K562 (cell line): ENCODE results near the gene SLC7A6. TPM values are rescaled to one million over a fixed set of nuclear protein-coding genes. Genes with fewer than 3 reads are reported as not detected.

Source experiments
- NCOA2 ChIP-seq, 2 experiments: fragments of 450-650 bp; IDR thresholded peaks; 2 replicates each; pipeline ENCODE4 v1.6.1; 2018; ENCODE audit warnings: mild to moderate bottlenecking in 2 of 2, moderate library complexity in 1 of 2; ENCODE audit not compliant: partially characterized antibody in 2 of 2
- RAD21 ChIP-seq, 2 experiments: fragments of 250-450 bp in 1 of 2; fragments of 450-650 bp in 1 of 2; sonication (Bioruptor Pico) in 1 of 2; formaldehyde crosslinking in 1 of 2; IDR thresholded peaks in 1 of 2; conservative IDR thresholded peaks in 1 of 2; 2 replicates each; pipeline versions ENCODE4 v1.4.0 to v1.8.0; 2020 to 2022; ENCODE audit warnings: mild to moderate bottlenecking in 2 of 2, moderate library complexity in 1 of 2
- RBM14 ChIP-seq: fragments of 200-400 bp; formaldehyde crosslinking; IDR thresholded peaks from 2 replicates; pipeline ENCODE4 v1.6.1; 2018; ENCODE audit warnings: low read depth, mild to moderate bottlenecking, low read length, moderate library complexity, borderline replicate concordance; ENCODE audit not compliant: insufficient read depth
- ZNF146 ChIP-seq: IDR thresholded peaks from one replicate; pipeline ENCODE4 v1.6.1; 2018; ENCODE audit warnings: missing compliant biosample characterization; ENCODE audit not compliant: unreplicated experiment
- polyA plus RNA-seq, 8 experiments: library from polyadenylated mRNA; depleted of rRNA in 4 of 8; stranded (reverse) in 5 of 8; unstranded in 3 of 8; fragments of >200 nt; fragmentation: Nextera tagmentation in 2 of 8; fragmentation: Illumina TruSeq in 1 of 8; extraction: Ambion mirVana in 2 of 8; extraction: Trizol in 1 of 8; gene quantifications; 2 replicates each; pipeline versions ENCODE4 v1.2.1 to v1.2.3, GENCODE V29; 2011 to 2014; ENCODE audit warnings: inconsistent platforms in 1 of 8, missing spikeins in 1 of 8
- total RNA-seq, 7 experiments: library from RNA; depleted of rRNA in 6 of 7; stranded (reverse); fragments of >200 nt in 6 of 7; fragmentation: Illumina TruSeq in 2 of 7; extraction: Trizol in 2 of 7; gene quantifications; 2 replicates each; pipeline versions ENCODE4 v1.2.1 to v1.2.3, GENCODE V29; 2011 to 2021; ENCODE audit warnings: low replicate concordance in 1 of 7
- TF ChIP-seq, protein P1 (sequence below): fragments of 450-650 bp; IDR thresholded peaks from 2 replicates; pipeline ENCODE4 v1.6.1; 2016; ENCODE audit warnings: mild to moderate bottlenecking, moderate library complexity
- TF ChIP-seq, protein P2 (sequence below): fragments of 200-400 bp; formaldehyde crosslinking; IDR thresholded peaks from 2 replicates; pipeline ENCODE4 v1.6.1; 2017; ENCODE audit warnings: mild to moderate bottlenecking, low read depth, low read length, moderate library complexity

Gene SLC7A6
- total and polyA plus RNA-seq, 9 of the 15 experiments (the other 6 are each of a cell fraction or from before 2014, with no cell fraction given), result 12.6 to 60.1 (median 29.8) TPM

DNA sequence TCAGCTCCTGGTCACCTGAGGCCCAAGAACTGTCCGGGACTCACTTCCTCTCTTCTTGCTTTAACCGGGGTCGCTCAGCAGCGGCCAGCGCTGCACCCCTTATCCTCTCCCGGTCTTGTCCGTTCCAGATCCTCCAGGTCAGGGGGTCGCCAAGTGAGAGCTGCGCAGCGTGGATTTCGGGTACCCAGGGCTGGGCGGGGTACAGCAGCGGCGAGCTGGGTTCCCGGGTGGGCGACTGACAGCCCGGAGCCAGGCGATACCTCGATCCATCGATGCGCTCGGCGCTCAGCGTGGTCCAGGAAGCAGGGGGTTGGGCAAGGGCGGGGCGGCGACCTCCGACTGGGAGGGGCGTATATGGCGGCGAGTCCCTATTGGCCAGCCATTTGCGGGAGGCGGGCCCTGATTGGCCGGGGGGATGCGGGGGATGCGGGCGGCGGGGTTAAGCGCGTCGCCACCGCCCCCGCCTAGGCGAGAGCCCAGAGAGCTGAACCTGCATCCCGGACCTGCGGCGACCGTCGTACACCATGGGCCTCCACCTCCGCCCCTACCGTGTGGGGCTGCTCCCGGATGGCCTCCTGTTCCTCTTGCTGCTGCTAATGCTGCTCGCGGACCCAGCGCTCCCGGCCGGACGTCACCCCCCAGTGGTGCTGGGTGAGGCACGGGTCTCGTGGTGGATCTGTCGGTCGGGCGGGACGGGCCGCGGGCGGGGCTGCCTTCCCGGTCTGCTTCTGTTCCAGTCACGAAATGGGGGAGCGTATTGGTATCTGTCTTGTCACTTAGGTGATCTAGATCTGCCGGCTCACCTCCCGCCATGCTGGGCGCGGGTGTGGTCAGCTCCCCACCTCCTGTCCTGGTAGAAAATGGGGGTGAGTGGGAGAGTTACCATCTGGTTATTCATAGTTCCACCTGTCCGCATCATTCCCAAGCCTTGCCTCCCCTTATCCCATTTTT lies 19.1 kb upstream of the SLC7A6 start, which contains the start of gene PLA2G15 (continued):
- TF ChIP-seq, protein P1, sequence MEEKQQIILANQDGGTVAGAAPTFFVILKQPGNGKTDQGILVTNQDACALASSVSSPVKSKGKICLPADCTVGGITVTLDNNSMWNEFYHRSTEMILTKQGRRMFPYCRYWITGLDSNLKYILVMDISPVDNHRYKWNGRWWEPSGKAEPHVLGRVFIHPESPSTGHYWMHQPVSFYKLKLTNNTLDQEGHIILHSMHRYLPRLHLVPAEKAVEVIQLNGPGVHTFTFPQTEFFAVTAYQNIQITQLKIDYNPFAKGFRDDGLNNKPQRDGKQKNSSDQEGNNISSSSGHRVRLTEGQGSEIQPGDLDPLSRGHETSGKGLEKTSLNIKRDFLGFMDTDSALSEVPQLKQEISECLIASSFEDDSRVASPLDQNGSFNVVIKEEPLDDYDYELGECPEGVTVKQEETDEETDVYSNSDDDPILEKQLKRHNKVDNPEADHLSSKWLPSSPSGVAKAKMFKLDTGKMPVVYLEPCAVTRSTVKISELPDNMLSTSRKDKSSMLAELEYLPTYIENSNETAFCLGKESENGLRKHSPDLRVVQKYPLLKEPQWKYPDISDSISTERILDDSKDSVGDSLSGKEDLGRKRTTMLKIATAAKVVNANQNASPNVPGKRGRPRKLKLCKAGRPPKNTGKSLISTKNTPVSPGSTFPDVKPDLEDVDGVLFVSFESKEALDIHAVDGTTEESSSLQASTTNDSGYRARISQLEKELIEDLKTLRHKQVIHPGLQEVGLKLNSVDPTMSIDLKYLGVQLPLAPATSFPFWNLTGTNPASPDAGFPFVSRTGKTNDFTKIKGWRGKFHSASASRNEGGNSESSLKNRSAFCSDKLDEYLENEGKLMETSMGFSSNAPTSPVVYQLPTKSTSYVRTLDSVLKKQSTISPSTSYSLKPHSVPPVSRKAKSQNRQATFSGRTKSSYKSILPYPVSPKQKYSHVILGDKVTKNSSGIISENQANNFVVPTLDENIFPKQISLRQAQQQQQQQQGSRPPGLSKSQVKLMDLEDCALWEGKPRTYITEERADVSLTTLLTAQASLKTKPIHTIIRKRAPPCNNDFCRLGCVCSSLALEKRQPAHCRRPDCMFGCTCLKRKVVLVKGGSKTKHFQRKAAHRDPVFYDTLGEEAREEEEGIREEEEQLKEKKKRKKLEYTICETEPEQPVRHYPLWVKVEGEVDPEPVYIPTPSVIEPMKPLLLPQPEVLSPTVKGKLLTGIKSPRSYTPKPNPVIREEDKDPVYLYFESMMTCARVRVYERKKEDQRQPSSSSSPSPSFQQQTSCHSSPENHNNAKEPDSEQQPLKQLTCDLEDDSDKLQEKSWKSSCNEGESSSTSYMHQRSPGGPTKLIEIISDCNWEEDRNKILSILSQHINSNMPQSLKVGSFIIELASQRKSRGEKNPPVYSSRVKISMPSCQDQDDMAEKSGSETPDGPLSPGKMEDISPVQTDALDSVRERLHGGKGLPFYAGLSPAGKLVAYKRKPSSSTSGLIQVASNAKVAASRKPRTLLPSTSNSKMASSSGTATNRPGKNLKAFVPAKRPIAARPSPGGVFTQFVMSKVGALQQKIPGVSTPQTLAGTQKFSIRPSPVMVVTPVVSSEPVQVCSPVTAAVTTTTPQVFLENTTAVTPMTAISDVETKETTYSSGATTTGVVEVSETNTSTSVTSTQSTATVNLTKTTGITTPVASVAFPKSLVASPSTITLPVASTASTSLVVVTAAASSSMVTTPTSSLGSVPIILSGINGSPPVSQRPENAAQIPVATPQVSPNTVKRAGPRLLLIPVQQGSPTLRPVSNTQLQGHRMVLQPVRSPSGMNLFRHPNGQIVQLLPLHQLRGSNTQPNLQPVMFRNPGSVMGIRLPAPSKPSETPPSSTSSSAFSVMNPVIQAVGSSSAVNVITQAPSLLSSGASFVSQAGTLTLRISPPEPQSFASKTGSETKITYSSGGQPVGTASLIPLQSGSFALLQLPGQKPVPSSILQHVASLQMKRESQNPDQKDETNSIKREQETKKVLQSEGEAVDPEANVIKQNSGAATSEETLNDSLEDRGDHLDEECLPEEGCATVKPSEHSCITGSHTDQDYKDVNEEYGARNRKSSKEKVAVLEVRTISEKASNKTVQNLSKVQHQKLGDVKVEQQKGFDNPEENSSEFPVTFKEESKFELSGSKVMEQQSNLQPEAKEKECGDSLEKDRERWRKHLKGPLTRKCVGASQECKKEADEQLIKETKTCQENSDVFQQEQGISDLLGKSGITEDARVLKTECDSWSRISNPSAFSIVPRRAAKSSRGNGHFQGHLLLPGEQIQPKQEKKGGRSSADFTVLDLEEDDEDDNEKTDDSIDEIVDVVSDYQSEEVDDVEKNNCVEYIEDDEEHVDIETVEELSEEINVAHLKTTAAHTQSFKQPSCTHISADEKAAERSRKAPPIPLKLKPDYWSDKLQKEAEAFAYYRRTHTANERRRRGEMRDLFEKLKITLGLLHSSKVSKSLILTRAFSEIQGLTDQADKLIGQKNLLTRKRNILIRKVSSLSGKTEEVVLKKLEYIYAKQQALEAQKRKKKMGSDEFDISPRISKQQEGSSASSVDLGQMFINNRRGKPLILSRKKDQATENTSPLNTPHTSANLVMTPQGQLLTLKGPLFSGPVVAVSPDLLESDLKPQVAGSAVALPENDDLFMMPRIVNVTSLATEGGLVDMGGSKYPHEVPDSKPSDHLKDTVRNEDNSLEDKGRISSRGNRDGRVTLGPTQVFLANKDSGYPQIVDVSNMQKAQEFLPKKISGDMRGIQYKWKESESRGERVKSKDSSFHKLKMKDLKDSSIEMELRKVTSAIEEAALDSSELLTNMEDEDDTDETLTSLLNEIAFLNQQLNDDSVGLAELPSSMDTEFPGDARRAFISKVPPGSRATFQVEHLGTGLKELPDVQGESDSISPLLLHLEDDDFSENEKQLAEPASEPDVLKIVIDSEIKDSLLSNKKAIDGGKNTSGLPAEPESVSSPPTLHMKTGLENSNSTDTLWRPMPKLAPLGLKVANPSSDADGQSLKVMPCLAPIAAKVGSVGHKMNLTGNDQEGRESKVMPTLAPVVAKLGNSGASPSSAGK, result peak; percentile 45; the same call in 1 of the 2 replicates
- TF ChIP-seq, protein P2, sequence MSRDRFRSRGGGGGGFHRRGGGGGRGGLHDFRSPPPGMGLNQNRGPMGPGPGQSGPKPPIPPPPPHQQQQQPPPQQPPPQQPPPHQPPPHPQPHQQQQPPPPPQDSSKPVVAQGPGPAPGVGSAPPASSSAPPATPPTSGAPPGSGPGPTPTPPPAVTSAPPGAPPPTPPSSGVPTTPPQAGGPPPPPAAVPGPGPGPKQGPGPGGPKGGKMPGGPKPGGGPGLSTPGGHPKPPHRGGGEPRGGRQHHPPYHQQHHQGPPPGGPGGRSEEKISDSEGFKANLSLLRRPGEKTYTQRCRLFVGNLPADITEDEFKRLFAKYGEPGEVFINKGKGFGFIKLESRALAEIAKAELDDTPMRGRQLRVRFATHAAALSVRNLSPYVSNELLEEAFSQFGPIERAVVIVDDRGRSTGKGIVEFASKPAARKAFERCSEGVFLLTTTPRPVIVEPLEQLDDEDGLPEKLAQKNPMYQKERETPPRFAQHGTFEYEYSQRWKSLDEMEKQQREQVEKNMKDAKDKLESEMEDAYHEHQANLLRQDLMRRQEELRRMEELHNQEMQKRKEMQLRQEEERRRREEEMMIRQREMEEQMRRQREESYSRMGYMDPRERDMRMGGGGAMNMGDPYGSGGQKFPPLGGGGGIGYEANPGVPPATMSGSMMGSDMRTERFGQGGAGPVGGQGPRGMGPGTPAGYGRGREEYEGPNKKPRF, result no peak
- no peak for TF ChIP-seq ZNF146 (CRISPR knock-in tag)
- TF ChIP-seq NCOA2 (IDR thresholded peaks at IDR 0.05; ENCODE audit: partially characterized antibody in 2 of 2), result no peak
- TF ChIP-seq RAD21 (CRISPR knock-in tag; conservative IDR thresholded peaks at IDR 0.05 in 1 of 2, IDR thresholded peaks at IDR 0.05 in 1 of 2), result no peak
- no peak for TF ChIP-seq RBM14
